HG02623 (cell line): ENCODE data around the gene IFT122.
"Not testable (repeated sequence)": the region's sequence is repeated elsewhere in the genome, so short reads cannot be mapped to it uniquely, and the experiment has no call there.

Experiments used
- ATAC-seq: cut with Tn5 transposase; IDR thresholded peaks from one replicate; pipeline ENCODE4 v1.9.1; 2021; ENCODE audit warnings: moderate library complexity; ENCODE audit not compliant: unreplicated experiment

The IFT122 gene

GRCh38 chr3:129469026-129469425 lies 29.0 kb downstream of the IFT122 start:
- ATAC-seq: no peak

GRCh38 chr3:129470861-129471260 lies 30.8 kb downstream of the IFT122 start:
- ATAC-seq: no peak

GRCh38 chr3:129473067-129473768 lies 33.2 kb downstream of the IFT122 start:
- no peak for ATAC-seq

- no peak for ATAC-seq
Measured at GRCh38 chr3:129473769-129474152, 33.7 kb downstream of the IFT122 start.

GRCh38 chr3:129474984-129475804 lies 35.2 kb downstream of the IFT122 start:
- ATAC-seq: no peak

- ATAC-seq: no peak
Measured at GRCh38 chr3:129475863-129476262, 35.8 kb downstream of the IFT122 start.

- no peak for ATAC-seq
Measured at GRCh38 chr3:129476586-129476985, 36.6 kb downstream of the IFT122 start.

- not testable (repeated sequence) for ATAC-seq
Measured at GRCh38 chr3:129481225-129481765, 41.3 kb downstream of the IFT122 start.

GRCh38 chr3:129481766-129482332 lies 41.8 kb downstream of the IFT122 start:
- ATAC-seq: no peak

GRCh38 chr3:129482721-129483120 lies 42.7 kb downstream of the IFT122 start:
- ATAC-seq: no peak

- ATAC-seq: no peak
Measured at GRCh38 chr3:129483870-129484269, 43.8 kb downstream of the IFT122 start.

GRCh38 chr3:129485146-129485545 lies 45.1 kb downstream of the IFT122 start:
- ATAC-seq: not testable (repeated sequence)

GRCh38 chr3:129485721-129486663 lies 46.0 kb downstream of the IFT122 start:
- ATAC-seq: no peak

- no peak for ATAC-seq
Measured at GRCh38 chr3:129486664-129487035, 46.6 kb downstream of the IFT122 start.

GRCh38 chr3:129487183-129487867 lies 47.3 kb downstream of the IFT122 start:
- no peak for ATAC-seq

- not testable (repeated sequence) for ATAC-seq
Measured at GRCh38 chr3:129487868-129488335, 47.9 kb downstream of the IFT122 start.

GRCh38 chr3:129489258-129489657 lies 49.2 kb downstream of the IFT122 start:
- not testable (repeated sequence) for ATAC-seq

GRCh38 chr3:129490273-129490675 lies 50.2 kb downstream of the IFT122 start:
- no peak for ATAC-seq

GRCh38 chr3:129491077-129491476 lies 51.1 kb downstream of the IFT122 start:
- ATAC-seq: not testable (repeated sequence)

- ATAC-seq: no peak
Measured at GRCh38 chr3:129491794-129492193, 51.8 kb downstream of the IFT122 start.
